ENCODE measurements around the gene FUCA2.

DNA sequence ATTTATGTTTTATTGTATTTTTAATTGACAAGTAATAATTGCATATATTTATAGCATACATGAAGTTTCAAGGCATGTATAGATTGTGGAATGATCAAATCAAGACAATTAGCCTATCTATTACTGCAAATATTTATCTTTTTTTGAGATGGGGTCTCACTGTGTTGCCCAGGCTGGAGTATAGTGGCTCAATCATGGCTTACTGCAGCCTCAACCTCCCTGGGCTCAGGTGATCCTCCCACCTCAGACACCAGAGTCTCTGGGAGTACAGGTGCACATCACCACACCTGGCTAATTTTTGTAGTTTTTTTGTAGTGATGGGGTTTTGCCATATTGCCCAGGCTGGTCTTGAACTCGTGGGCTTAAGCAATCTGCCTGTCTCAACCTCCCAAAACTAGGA, 16.2 kb upstream of the FUCA2 start:
- TF ChIP-seq CTCF (IDR thresholded peaks at IDR 0.05; ENCODE audit: borderline replicate concordance, extremely low read depth, low read length, poor library complexity, severe bottlenecking) (no peak), EZH2 (IDR thresholded peaks at IDR 0.05; ENCODE audit: borderline replicate concordance, low read depth, low read length, severe bottlenecking) (no peak)
